Stimulated activated CD4-positive, alpha-beta T cell treated with anti-CD3 and anti-CD28 coated beads, TNF-alpha, amount 100 ng/mL, for 1 hour (primary cell): ENCODE results near the gene TBC1D8.
"Not testable (repeated sequence)": the region's sequence is repeated elsewhere in the genome, so short reads cannot be mapped to it uniquely, and the experiment has no call there.

Source experiments
- DNase-seq, 3 donors: peaks; one replicate each; pipeline ENCODE4 v3.0.0-alpha.2; 2020; ENCODE audit warnings: low read depth in 3 of 3, low spot score in 1 of 3

TBC1D8 gene

GRCh38 chr2:101064868-101065549 lies 86.2 kb downstream of the TBC1D8 start:
- no peak for DNase-seq

- DNase-seq = no peak
These were observed 86.7 kb downstream of the TBC1D8 start for GRCh38 chr2:101064505-101064867.

- DNase-seq = no peak
These were observed 87.1 kb downstream of the TBC1D8 start for GRCh38 chr2:101064125-101064502.

GRCh38 chr2:101063352-101064124 lies 87.6 kb downstream of the TBC1D8 start:
- no peak for DNase-seq

GRCh38 chr2:101058386-101058785 lies 92.8 kb downstream of the TBC1D8 start:
- DNase-seq = no peak

GRCh38 chr2:101057051-101057933 lies 93.9 kb downstream of the TBC1D8 start:
- no peak for DNase-seq

- no peak for DNase-seq
These were observed 98.1 kb downstream of the TBC1D8 start for GRCh38 chr2:101053117-101053516.

GRCh38 chr2:101052147-101052546 lies 99.0 kb downstream of the TBC1D8 start:
- DNase-seq = no peak

- not testable (repeated sequence) for DNase-seq
These were observed 100.3 kb downstream of the TBC1D8 start for GRCh38 chr2:101050886-101051285.

GRCh38 chr2:101048756-101049155 lies 102.4 kb downstream of the TBC1D8 start:
- no peak for DNase-seq

GRCh38 chr2:101047774-101048173 lies 103.4 kb downstream of the TBC1D8 start:
- no peak for DNase-seq

- DNase-seq = no peak
These were observed 104.0 kb downstream of the TBC1D8 start for GRCh38 chr2:101047075-101047766.

- DNase-seq = no peak
These were observed 105.9 kb downstream of the TBC1D8 start for GRCh38 chr2:101045330-101045729.

- no peak for DNase-seq
These were observed 109.8 kb downstream of the TBC1D8 start for GRCh38 chr2:101041413-101041812.

GRCh38 chr2:101040761-101041160 lies 110.4 kb downstream of the TBC1D8 start:
- DNase-seq = no peak

GRCh38 chr2:101040072-101040471 lies 111.1 kb downstream of the TBC1D8 start:
- no peak for DNase-seq

- DNase-seq = no peak
These were observed 112.5 kb downstream of the TBC1D8 start for GRCh38 chr2:101038455-101039255.

GRCh38 chr2:101037161-101037755 lies 113.9 kb downstream of the TBC1D8 start:
- DNase-seq = no peak

- no peak for DNase-seq
These were observed 114.6 kb downstream of the TBC1D8 start for GRCh38 chr2:101036562-101036961.
